Measurements from ENCODE around the gene BPIFB6. TPM values are rescaled to one million over a fixed set of nuclear protein-coding genes. Genes with fewer than 3 reads are reported as not detected.

The BPIFB6 gene
- total and polyA plus RNA-seq, 2 of the 4 experiments (the other 2 are of a cell fraction) = not detected

DNA sequence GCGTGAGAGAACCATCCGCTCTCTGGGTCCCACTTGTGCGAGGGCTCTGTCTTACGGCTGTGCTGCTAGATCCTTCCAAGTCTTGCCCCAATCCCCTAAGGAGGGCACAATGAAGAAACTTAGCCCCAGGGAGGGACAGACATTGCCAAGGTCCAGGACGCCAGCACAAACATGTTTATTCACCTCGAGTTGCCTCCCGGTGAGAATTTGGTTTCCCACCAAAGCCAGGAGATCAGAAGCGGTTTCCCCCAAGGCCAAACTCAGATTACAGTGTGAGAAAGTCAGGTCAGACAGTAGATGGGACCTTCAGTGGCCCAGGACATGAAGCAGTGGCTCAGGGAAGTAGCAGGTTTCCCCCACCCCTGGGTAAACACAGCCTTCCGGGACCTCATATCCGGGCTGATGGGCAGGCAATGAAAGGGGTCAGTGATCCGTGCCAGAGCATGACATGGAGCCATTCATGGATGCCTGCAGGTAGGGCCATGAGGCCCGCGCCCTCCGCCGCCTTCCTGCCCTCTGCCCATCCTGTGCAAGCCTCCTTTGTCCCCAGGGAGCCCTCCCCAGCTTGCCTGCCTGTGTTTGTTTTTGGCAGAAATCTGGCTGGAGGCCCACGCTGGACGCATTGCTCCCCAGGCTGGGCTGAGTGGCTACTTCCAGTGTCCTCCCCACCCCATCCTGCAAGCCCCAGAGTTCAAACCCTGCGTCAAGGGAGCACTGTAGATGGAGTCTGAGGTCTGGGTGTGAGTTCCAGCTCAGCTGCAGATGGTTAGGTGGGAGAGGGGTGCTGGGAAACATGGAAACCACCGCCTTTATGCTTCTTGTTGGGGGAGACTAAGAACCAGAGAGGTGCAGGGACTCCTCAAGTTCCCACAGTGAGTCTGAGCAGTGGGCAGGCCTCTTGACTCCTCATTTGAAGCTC, 22.0 kb upstream of the BPIFB6 start (continued):
- TF ChIP-seq NFE2L2 (IDR thresholded peaks at IDR 0.05; ENCODE audit: low read depth, low read length) = no peak

DNA sequence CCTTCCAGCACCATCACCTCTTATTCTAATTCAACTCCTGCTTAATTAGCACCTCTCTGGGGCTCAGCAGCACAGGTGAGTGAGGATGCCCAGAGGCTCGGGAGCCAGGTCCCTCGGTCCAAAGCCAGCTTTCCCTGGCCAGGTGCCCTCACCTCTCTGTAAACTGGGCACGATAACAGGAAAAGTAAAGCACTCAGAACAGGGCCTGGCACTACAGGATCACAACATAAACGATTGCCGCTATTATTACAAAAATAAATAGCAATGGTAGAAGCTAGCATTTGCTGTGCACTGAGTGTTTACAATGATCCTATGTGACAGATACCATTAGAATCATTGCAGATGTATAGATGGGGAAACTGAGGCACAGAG, 21.3 kb upstream of the BPIFB6 start:
- no TSS peak for BruUV-seq (replicated peaks)
- Histone ChIP-seq H3K79me1 (ENCODE audit: low read depth in 1 of 2, low read length in 2 of 2) (no peaks in the 10 kb centered on the region), H3K23ac (ENCODE audit: low read depth, low read length) (no peak overlapping the region), H3K56ac (ENCODE audit: extremely low read depth, insufficient read depth, low read length) (no peak overlapping the region), H2BK20ac (ENCODE audit: low read depth, low read length) (no peak overlapping the region), H3K18ac (ENCODE audit: low read depth, low read length) (no peak overlapping the region), H2AK5ac (ENCODE audit: low read depth, low read length) (no peak overlapping the region), H3K9ac (ENCODE audit: low read depth, low read length) (no peak overlapping the region), H2BK120ac (ENCODE audit: low read depth, low read length) (no peak overlapping the region), H4K20me1 (ENCODE audit: insufficient read depth, low read length) (no peaks in the 10 kb centered on the region; the same call in 1 of the 2 replicates), H3K9me1 (ENCODE audit: insufficient read depth, low read length) (no peaks in the 10 kb centered on the region), H3K4me3 (ENCODE audit: insufficient read depth, low read depth, low read length) (no peak overlapping the region), H2AK9ac (replicated peaks; ENCODE audit: low read depth, low read length, poor library complexity) (no peak overlapping the region), H3K4me2 (ENCODE audit: low read depth, low read length) (no peak overlapping the region), H3K4ac (ENCODE audit: low read depth, low read length) (no peak overlapping the region), H4K8ac (ENCODE audit: low read depth in 2 of 2, low read length in 2 of 2) (no peak overlapping the region), H4K5ac (ENCODE audit: low read depth, low read length) (no peak overlapping the region), H2BK15ac (ENCODE audit: low read depth, low read length) (no peak overlapping the region), H3K27me3 (ENCODE audit: control insufficient read depth, insufficient read depth, low read length) (peaks cover 14% of the 10 kb centered on the region), H3K4me1 (ENCODE audit: control insufficient read depth, insufficient read depth, low read length) (no peaks in the 10 kb centered on the region), H2AFZ (replicated peaks; ENCODE audit: low read length, poor library complexity) (no peak overlapping the region), H3K14ac (replicated peaks; ENCODE audit: low read depth, low read length) (no peak overlapping the region), H3K9me3 (ENCODE audit: control insufficient read depth, insufficient read depth, low read length) (no peaks in the 10 kb centered on the region), H2BK5ac (ENCODE audit: low read depth, low read length, poor library complexity, severe bottlenecking) (no peak overlapping the region), H4K91ac (ENCODE audit: insufficient read depth, low read depth, low read length) (no peak overlapping the region), H3K27ac (ENCODE audit: insufficient read depth, low read length) (no peak overlapping the region), H3K36me3 (ENCODE audit: control insufficient read depth, insufficient read depth, low read length) (no peaks in the 10 kb centered on the region)
- DNase-seq (no peak), ATAC-seq (ENCODE audit: low read depth) (no peak)
- no peak for TF ChIP-seq FOS (IDR thresholded peaks at IDR 0.05; ENCODE audit: low read depth, low read length)
- intact Hi-C loops (cut with micrococcal nuclease) (no loop called here), dilution Hi-C loops (cut with HindIII; ENCODE audit: low sequenced_read_pairs, unreplicated experiment) (no loop called here), in situ Hi-C loops (cut with MboI; ENCODE audit: low sequenced_read_pairs) (no loop called here)
- ChIA-PET CTCF (no interaction called here), POLR2A (ENCODE audit: unreplicated experiment) (no interaction called here)
- WGBS, 2 experiments (ENCODE audit: extremely low coverage in 2 of 2, insufficient read length in 1 of 2) = 0% methylated on average over 1 of the region's 5 CpGs; no CpG with 5 or more reads in 1 of the 2 experiments

All from IMR-90 (cell line).